Kidney (tissue), 14 donors: ENCODE results near the gene TSHZ2. TPM values are rescaled to one million over a fixed set of nuclear protein-coding genes. Genes with fewer than 3 reads are reported as not detected.

Experiments
- DNase-seq, 5 donors: peaks; one replicate each; pipeline ENCODE4 v3.0.0-alpha.2; 2013 to 2020
- FAIRE-seq: peaks from 2 replicates; lab custom pipeline; 2012; peaks lifted over from hg19 to GRCh38; lab: Jason Lieb, UNC
- H3K27ac ChIP-seq, 2 donors: one replicate each; pipeline ENCODE4 v1.7.0; 2013; ENCODE audit warnings: low read depth in 2 of 2, low read length in 2 of 2, inconsistent platforms in 1 of 2
- H3K27me3 ChIP-seq: one replicate; pipeline ENCODE4 v1.7.1; 2013; ENCODE audit warnings: low read length, inconsistent platforms; ENCODE audit not compliant: control insufficient read depth, insufficient read depth
- H3K36me3 ChIP-seq, 3 donors: one replicate each; pipeline versions ENCODE4 v1.7.0 to v1.7.1; 2013; ENCODE audit warnings: low read length in 3 of 3, control low read depth in 1 of 3, inconsistent platforms in 1 of 3; ENCODE audit not compliant: insufficient read depth in 3 of 3, control insufficient read depth in 2 of 3
- H3K4me1 ChIP-seq, 3 donors: one replicate each; pipeline versions ENCODE4 v1.7.0 to v1.7.1; 2013; ENCODE audit warnings: low read length in 3 of 3, inconsistent platforms in 1 of 3, low read depth in 1 of 3; ENCODE audit not compliant: control insufficient read depth in 2 of 3, insufficient read depth in 2 of 3
- H3K4me3 ChIP-seq, 3 donors: one replicate each; pipeline versions ENCODE4 v1.7.0 to v1.8.1; 2013; ENCODE audit warnings: low read length in 3 of 3, control low read depth in 1 of 3, inconsistent platforms in 1 of 3
- H3K9ac ChIP-seq, 3 donors: one replicate each; pipeline versions ENCODE4 v1.7.0 to v1.7.1; 2013; ENCODE audit warnings: low read length in 3 of 3, control low read depth in 1 of 3, inconsistent platforms in 1 of 3
- H3K9me3 ChIP-seq, 3 donors: one replicate each; pipeline versions ENCODE4 v1.7.0 to v1.7.1; 2013; ENCODE audit warnings: low read length in 3 of 3, control low read depth in 1 of 3, inconsistent platforms in 1 of 3; ENCODE audit not compliant: control insufficient read depth in 2 of 3, insufficient read depth in 1 of 3
- intact Hi-C: fragments of 100-400 bp; cut with DNase I; formaldehyde crosslinking; loops from one replicate; pipeline ENCODE4 v1.11.1; 2022
- polyA plus RNA-seq: library from polyadenylated mRNA; stranded (reverse); fragments of 350-450 nt; fragmentation: Illumina TruSeq; extraction: RNeasy Lipid Tissue Mini Kit (QIAGEN cat#74804); gene quantifications from one replicate; pipeline ENCODE4 v1.2.3, GENCODE V29; 2014; ENCODE audit warnings: low read depth, low replicate concordance; ENCODE audit not compliant: insufficient read depth
- total RNA-seq: library from RNA; stranded (reverse); fragmentation: NEBNext Ultra II Directional; extraction: Animal tissue kit (Norgen Biotek cat#: 25700); gene quantifications from one replicate; pipeline ENCODE4 v1.2.1, GENCODE V29; 2021
- TF ChIP-seq, protein P1 (sequence below): IDR thresholded peaks from 3 replicates; pipeline ENCODE4 v1.5.1; 2012; ENCODE audit warnings: mild to moderate bottlenecking, moderate library complexity, borderline replicate concordance; ENCODE audit not compliant: insufficient read depth; ENCODE audit errors: extremely low read depth
- donor health status: control.
- donor health status: control.
- donor health status: control.
- donor health status: control.
- donor health status: control.
- donor health status: DM: yes; HTN: yes; CAD: no.
- donor health status: Normal renal cell carcinoma (clear cell type).

The TSHZ2 gene
- total and polyA plus RNA-seq, 2 donors from 2014 or later = 0.86 to 15.5 TPM

GRCh38 chr20:52999040-52999439 lies 26.9 kb downstream of the TSHZ2 start:
- H3K27me3 ChIP-seq = no peaks in the 10 kb centered on the region
- no peak overlapping the region for H3K9ac ChIP-seq
- TF ChIP-seq, protein P1, sequence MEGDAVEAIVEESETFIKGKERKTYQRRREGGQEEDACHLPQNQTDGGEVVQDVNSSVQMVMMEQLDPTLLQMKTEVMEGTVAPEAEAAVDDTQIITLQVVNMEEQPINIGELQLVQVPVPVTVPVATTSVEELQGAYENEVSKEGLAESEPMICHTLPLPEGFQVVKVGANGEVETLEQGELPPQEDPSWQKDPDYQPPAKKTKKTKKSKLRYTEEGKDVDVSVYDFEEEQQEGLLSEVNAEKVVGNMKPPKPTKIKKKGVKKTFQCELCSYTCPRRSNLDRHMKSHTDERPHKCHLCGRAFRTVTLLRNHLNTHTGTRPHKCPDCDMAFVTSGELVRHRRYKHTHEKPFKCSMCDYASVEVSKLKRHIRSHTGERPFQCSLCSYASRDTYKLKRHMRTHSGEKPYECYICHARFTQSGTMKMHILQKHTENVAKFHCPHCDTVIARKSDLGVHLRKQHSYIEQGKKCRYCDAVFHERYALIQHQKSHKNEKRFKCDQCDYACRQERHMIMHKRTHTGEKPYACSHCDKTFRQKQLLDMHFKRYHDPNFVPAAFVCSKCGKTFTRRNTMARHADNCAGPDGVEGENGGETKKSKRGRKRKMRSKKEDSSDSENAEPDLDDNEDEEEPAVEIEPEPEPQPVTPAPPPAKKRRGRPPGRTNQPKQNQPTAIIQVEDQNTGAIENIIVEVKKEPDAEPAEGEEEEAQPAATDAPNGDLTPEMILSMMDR = no peak
- no peaks in the 10 kb centered on the region for H3K36me3 ChIP-seq
- H3K4me1 ChIP-seq = peaks cover 0 to 5% (median 0%) of the 10 kb centered on the region in 3 donors
- no peak for FAIRE-seq
- intact Hi-C loops = no loop called here
- no peak overlapping the region for H3K27ac ChIP-seq
- H3K4me3 ChIP-seq = no peak overlapping the region
- H3K9me3 ChIP-seq = no peaks in the 10 kb centered on the region
- DNase-seq = no peak

- FAIRE-seq (no peak), DNase-seq (no peak)
- H3K4me1 ChIP-seq = peaks cover 0 to 5% (median 0%) of the 10 kb centered on the region in 3 donors
- H3K36me3 ChIP-seq = no peaks in the 10 kb centered on the region
- H3K9me3 ChIP-seq = no peaks in the 10 kb centered on the region
- TF ChIP-seq, protein P1 = no peak
- no peaks in the 10 kb centered on the region for H3K27me3 ChIP-seq
- H3K9ac ChIP-seq = no peak overlapping the region
- H3K4me3 ChIP-seq = no peak overlapping the region
- intact Hi-C loops = no loop called here
- H3K27ac ChIP-seq = no peak overlapping the region
These were observed 29.5 kb downstream of the TSHZ2 start for GRCh38 chr20:53001498-53002301.

DNA sequence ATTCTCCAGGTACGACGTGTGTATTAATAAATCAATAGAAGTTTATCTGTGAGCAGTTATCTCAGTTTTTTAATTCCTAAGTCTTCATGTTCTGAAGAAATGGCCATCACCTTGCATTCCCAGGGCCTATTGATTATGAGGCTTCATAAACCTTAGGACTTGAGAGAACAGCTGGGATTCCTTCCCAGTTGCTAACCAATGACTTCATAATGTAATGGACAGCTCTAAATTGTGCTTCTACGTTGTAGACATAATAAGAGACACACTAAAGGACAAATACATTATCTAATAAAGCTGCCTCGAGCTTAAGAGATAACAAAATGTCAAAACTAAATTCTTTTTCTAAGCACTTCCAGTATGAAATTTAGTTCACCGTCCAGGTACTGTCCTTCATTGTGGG lies 30.6 kb downstream of the TSHZ2 start:
- no peaks in the 10 kb centered on the region for H3K27me3 ChIP-seq
- TF ChIP-seq, protein P1 = no peak
- peaks cover 0 to 2% (median 0%) of the 10 kb centered on the region in 3 donors for H3K9me3 ChIP-seq
- H3K36me3 ChIP-seq = no peaks in the 10 kb centered on the region
- FAIRE-seq = no peak
- H3K9ac ChIP-seq = no peak overlapping the region
- H3K4me3 ChIP-seq = no peak overlapping the region
- DNase-seq = no peak
- H3K27ac ChIP-seq = no peak overlapping the region
- intact Hi-C loops = no loop called here
- H3K4me1 ChIP-seq = peaks cover 0 to 5% (median 0%) of the 10 kb centered on the region in 3 donors
